Suppressor macrophage treated with lipopolysaccharide for 1 hour (primary cell): ENCODE data around the gene CARD19.
A peak's percentile ranks its signal among the peaks of the same experiment; 100 is the strongest.

Source experiments
- DNase-seq, 3 donors: peaks; one replicate each; pipeline ENCODE4 v3.0.0-alpha.2; 2020 to 2022

Gene CARD19

GRCh38 chr9:93096131-93096802 is at the start of gene CARD19:
Gene CARD19, plus strand, starts transcription at chr9:93096217. Its CDS starts 129 bp downstream, at chr9:93096346.
- DNase-seq, result peak; percentile 36 to 74 (median 48)

- DNase-seq, result peak in 2 of 3 donors; percentile 31 to 41
Observed at GRCh38 chr9:93048566-93049448, 47.2 kb upstream of the CARD19 start.

- DNase-seq, result no peak
Observed at GRCh38 chr9:93049491-93049890, 46.5 kb upstream of the CARD19 start.

GRCh38 chr9:93050231-93050630 is 45.8 kb upstream of the CARD19 start:
- no peak for DNase-seq

GRCh38 chr9:93051680-93052089 is 44.3 kb upstream of the CARD19 start:
- no peak for DNase-seq

GRCh38 chr9:93052791-93053540 is 43.1 kb upstream of the CARD19 start:
- no peak for DNase-seq

GRCh38 chr9:93053781-93054331 is 42.2 kb upstream of the CARD19 start:
- DNase-seq, result no peak

- DNase-seq, result peak; percentile 59 to 71 (median 63)
Observed at GRCh38 chr9:93054758-93055704, 41.0 kb upstream of the CARD19 start.

- no peak for DNase-seq
Observed at GRCh38 chr9:93057042-93057702, 38.8 kb upstream of the CARD19 start.

GRCh38 chr9:93057703-93058354 is 38.2 kb upstream of the CARD19 start:
- DNase-seq, result no peak

GRCh38 chr9:93058355-93059010 is 37.5 kb upstream of the CARD19 start, which contains the start of gene SUSD3:
Gene SUSD3, plus strand, starts transcription at chr9:93058701. Its CDS starts 42 bp downstream, at chr9:93058743.
- peak; percentile 48 to 81 (median 62) for DNase-seq

GRCh38 chr9:93059011-93059714 is 36.9 kb upstream of the CARD19 start:
- DNase-seq, result peak; percentile 54 to 68 (median 56)

- DNase-seq, result no peak
Observed at GRCh38 chr9:93059715-93060578, 36.1 kb upstream of the CARD19 start.

- DNase-seq, result no peak
Observed at GRCh38 chr9:93060746-93061259, 35.2 kb upstream of the CARD19 start.

GRCh38 chr9:93061260-93061751 is 34.7 kb upstream of the CARD19 start:
- no peak for DNase-seq

- DNase-seq, result no peak
Observed at GRCh38 chr9:93061791-93062763, 33.9 kb upstream of the CARD19 start.
